A549 (cell line): ENCODE results near the gene TM2D3.

ENCODE experiments used
- CEBPB ChIP-seq, 2 experiments: fragments of >200 bp in 1 of 2; sonication (Bioruptor Twin) in 1 of 2; formaldehyde crosslinking in 1 of 2; IDR thresholded peaks; 2 replicates each; pipeline ENCODE4 v1.6.1; 2012 to 2016
- CTCF ChIP-seq: fragments of >200 bp; sonication (Bioruptor Twin); formaldehyde crosslinking; IDR thresholded peaks from 3 replicates; pipeline ENCODE4 v1.5.1; 2016
- EP300 ChIP-seq, 2 experiments: fragments of >200 bp; sonication (Bioruptor Twin); formaldehyde crosslinking; IDR thresholded peaks; 2 replicates in 1 of 2; 3 replicates in 1 of 2; pipeline ENCODE4 v1.6.1; 2016 to 2017
- ESRRA ChIP-seq: fragments of 150-350 bp; IDR thresholded peaks from 2 replicates; pipeline ENCODE4 v1.6.1; 2014; ENCODE audit warnings: mild to moderate bottlenecking, low read length, borderline replicate concordance
- KDM1A ChIP-seq: fragments of 200-600 bp; sonication (generic); IDR thresholded peaks from 2 replicates; pipeline ENCODE4 v1.6.1; 2016; ENCODE audit warnings: low read depth, mild to moderate bottlenecking
- MAX ChIP-seq: IDR thresholded peaks from 2 replicates; pipeline ENCODE4 v1.6.1; 2012
- MAZ ChIP-seq: fragments of 150-350 bp; IDR thresholded peaks from 2 replicates; pipeline ENCODE4 v1.6.1; 2014; ENCODE audit warnings: antibody characterized with exemption, low read depth, low read length, borderline replicate concordance
- NPAS2 ChIP-seq: fragments of 250-450 bp; sonication (Bioruptor Pico); IDR thresholded peaks from 2 replicates; pipeline ENCODE4 v1.8.0; 2022; ENCODE audit warnings: mild to moderate bottlenecking, moderate library complexity, borderline replicate concordance
- POLR2A ChIP-seq: IDR thresholded peaks from 2 replicates; pipeline ENCODE4 v1.6.1; 2012; ENCODE audit warnings: mild to moderate bottlenecking, low read length
- RAD21 ChIP-seq, 2 experiments: fragments of >200 bp in 1 of 2; sonication (Bioruptor Twin) in 1 of 2; formaldehyde crosslinking in 1 of 2; IDR thresholded peaks in 1 of 2; conservative IDR thresholded peaks in 1 of 2; 2 replicates in 1 of 2; 3 replicates in 1 of 2; pipeline ENCODE4 v1.6.1; 2012 to 2018; ENCODE audit warnings: inconsistent platforms in 1 of 2
- ZSCAN20 ChIP-seq: fragments of 250-450 bp; sonication (Bioruptor Pico); IDR thresholded peaks from 2 replicates; pipeline ENCODE4 v1.8.0; 2022; ENCODE audit warnings: mild to moderate bottlenecking, moderate library complexity

GRCh38 chr15:101698314-101698713 is 46.1 kb upstream of the TM2D3 start:
- TF ChIP-seq CTCF (no peak), ZSCAN20 (CRISPR knock-in tag) (no peak), CEBPB (IDR thresholded peaks at IDR 0.05) (no peak), ESRRA (no peak), POLR2A (no peak), NPAS2 (CRISPR knock-in tag) (no peak), KDM1A (no peak), EP300 (IDR thresholded peaks at IDR 0.05) (no peak), MAX (no peak), MAZ (no peak), RAD21 (conservative IDR thresholded peaks at IDR 0.05 in 1 of 2, IDR thresholded peaks at IDR 0.05 in 1 of 2) (no peak)
